ENCODE data around the gene RBM20. TPM values are rescaled to one million over a fixed set of nuclear protein-coding genes. Genes with fewer than 3 reads are reported as not detected.
"Not testable (repeated sequence)": the region's sequence is repeated elsewhere in the genome, so short reads cannot be mapped to it uniquely, and the experiment has no call there.

The RBM20 gene
- polyA plus RNA-seq, 1 donor: 0.96 TPM

DNA sequence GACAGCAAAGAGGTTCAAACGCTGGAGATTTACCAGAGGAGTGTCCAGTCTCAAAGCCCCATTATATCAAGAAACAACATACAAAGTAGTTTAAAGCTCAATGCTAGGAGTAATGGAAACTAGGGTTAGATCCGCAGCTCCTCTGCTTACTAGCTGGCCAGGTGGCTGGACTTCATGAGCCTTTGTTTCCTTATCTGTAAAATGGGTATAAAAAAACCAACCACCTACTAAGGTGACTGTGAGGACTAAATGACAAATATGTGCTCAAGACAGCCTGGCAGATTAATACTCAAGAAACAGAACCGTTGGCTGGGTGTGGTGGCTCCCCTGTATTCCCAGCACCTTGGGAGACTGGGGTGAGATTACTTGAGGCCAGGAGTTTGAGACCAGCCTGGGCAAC is 5.8 kb upstream of the RBM20 start:
- Histone ChIP-seq H3K4me1 (ENCODE audit: control insufficient read depth, insufficient read depth, low read length) (peaks cover 4% of the 10 kb centered on the region), H3K4me3 (ENCODE audit: low read length) (no peak overlapping the region), H3K36me3 (ENCODE audit: control insufficient read depth, insufficient read depth, low read length) (no peaks in the 10 kb centered on the region), H3K27ac (ENCODE audit: low read length) (no peak overlapping the region), H3K9me3 (ENCODE audit: control insufficient read depth, low read depth, low read length) (no peaks in the 10 kb centered on the region), H3K27me3 (ENCODE audit: control insufficient read depth, insufficient read depth, low read length) (peaks cover 29% of the 10 kb centered on the region)
- no CpG with 5 or more reads among the region's 3 CpGs for WGBS (ENCODE audit: insufficient coverage, low lambda C conversion rate)
- no peak for DNase-seq

DNA sequence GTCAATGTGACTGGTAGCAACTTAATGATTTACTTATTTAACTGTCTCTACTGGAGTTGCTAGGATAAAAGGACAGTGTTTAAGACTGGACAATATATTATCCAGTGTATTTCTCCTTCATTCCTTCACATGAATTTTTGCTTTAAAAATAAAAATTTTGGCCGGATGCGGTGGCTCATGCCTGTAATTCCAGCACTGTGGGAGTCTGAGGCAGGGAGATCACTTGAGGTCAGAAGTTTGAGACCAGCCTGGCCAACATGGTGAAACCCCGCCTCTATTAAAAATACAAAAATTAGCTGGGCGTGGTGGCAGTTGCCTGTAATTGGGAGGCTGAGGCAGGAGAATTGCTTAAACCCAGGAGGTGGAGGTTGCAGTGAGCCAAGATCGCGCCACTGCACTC is 5.1 kb upstream of the RBM20 start:
- not testable (repeated sequence) for DNase-seq; H3K4me3 ChIP-seq (ENCODE audit: low read length); H3K36me3 ChIP-seq (ENCODE audit: control insufficient read depth, insufficient read depth, low read length); H3K27ac ChIP-seq (ENCODE audit: low read length); H3K9me3 ChIP-seq (ENCODE audit: control insufficient read depth, low read depth, low read length); H3K4me1 ChIP-seq (ENCODE audit: control insufficient read depth, insufficient read depth, low read length)
- H3K27me3 ChIP-seq (ENCODE audit: control insufficient read depth, insufficient read depth, low read length): peaks cover 36% of the 10 kb centered on the region
- WGBS (ENCODE audit: insufficient coverage, low lambda C conversion rate): 100% methylated on average over 2 of the region's 6 CpGs

DNA sequence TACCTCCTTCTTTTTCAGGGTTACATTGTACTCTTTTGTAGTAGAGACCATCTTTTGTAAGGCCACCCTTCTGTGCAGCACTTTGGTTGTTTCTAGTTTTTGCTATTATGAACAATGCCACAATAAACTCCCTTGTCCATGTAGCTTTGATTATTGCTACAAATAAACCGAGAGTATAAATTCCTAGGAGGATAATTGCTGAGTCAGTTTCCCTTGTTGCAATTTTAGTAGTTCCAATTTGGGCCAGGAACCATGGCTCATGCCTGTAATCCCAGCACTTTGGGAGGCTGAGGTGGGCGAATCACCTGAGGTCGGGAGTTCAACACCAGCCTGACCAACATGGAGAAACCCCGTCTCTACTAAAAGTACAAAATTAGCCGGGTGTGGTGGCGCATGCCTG is 4.3 kb upstream of the RBM20 start:
- H3K4me1 ChIP-seq (ENCODE audit: control insufficient read depth, insufficient read depth, low read length): peaks cover 10% of the 10 kb centered on the region
- not testable (repeated sequence) for H3K4me3 ChIP-seq (ENCODE audit: low read length); H3K9me3 ChIP-seq (ENCODE audit: control insufficient read depth, low read depth, low read length); H3K36me3 ChIP-seq (ENCODE audit: control insufficient read depth, insufficient read depth, low read length); H3K27ac ChIP-seq (ENCODE audit: low read length); DNase-seq
- peaks cover 43% of the 10 kb centered on the region for H3K27me3 ChIP-seq (ENCODE audit: control insufficient read depth, insufficient read depth, low read length)
- WGBS (ENCODE audit: insufficient coverage, low lambda C conversion rate): no CpG with 5 or more reads among the region's 6 CpGs

DNA sequence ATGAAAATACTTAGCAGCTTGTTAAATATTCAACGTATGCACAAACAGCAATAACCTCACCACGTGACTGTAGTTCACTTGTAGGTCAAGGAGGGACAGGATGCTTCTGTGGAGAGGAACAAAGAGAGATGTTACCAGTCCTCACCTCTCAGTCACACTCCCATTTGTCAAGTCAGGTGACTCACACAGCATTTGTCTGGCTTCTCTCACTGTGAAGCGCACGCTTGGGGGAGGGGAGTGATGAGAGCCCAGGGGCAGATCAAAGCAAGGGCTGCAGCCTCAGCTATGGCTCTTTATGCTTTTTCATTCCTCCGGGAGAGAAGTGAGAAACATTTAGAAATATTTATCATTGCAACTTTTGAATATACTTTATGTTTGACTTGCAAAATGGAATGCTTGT is 2.9 kb upstream of the RBM20 start:
- Histone ChIP-seq H3K9me3 (ENCODE audit: control insufficient read depth, low read depth, low read length) (no peaks in the 10 kb centered on the region), H3K36me3 (ENCODE audit: control insufficient read depth, insufficient read depth, low read length) (no peaks in the 10 kb centered on the region), H3K4me3 (ENCODE audit: low read length) (no peak overlapping the region), H3K4me1 (ENCODE audit: control insufficient read depth, insufficient read depth, low read length) (peaks cover 10% of the 10 kb centered on the region), H3K27me3 (ENCODE audit: control insufficient read depth, insufficient read depth, low read length) (peaks cover 53% of the 10 kb centered on the region), H3K27ac (ENCODE audit: low read length) (no peak overlapping the region)
- DNase-seq: peak in 1 of 2 donors; percentile 44
- WGBS (ENCODE audit: insufficient coverage, low lambda C conversion rate): 10% methylated on average over 2 of the region's 5 CpGs

DNA sequence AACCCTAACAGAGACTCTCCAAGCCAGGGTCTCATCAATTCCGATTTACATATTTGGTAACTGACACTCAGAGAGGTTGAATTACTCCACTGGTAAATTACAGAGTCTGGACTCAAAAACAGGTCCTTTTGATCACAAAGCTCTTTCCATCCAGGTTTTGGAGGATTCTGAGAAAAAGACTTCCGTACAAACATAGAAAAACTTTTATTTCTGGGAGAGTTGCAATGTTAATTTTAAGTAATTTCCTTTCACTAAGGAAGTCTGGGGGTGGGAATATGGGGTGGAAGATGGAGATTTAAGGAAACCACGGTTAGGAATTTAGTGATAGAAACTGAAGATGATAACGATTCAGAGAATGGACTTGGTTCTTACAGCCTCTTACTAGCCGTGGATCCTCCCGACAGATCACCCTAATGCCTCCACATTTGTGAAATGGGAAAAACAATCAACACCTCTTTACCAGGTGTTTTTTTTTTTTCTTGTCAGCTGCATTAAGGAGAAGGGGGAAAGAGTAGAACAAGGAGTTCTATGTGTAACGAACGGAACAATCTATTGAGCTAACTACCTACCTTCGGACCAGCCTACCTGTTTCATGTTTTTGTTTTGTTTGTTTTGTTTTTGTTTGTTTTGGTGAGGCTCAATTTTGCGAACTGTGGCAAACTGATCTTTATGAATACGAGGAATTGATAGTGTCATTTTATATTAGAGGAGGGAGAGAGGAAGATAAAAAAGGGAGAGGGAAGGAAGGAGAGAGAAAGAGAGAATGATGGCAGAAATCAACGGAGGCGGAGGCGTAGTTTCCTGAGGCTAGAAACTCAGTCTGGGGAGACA is 1.7 kb upstream of the RBM20 start:
- H3K4me1 ChIP-seq (ENCODE audit: control insufficient read depth, insufficient read depth, low read length): peaks cover 10% of the 10 kb centered on the region
- no peak overlapping the region for H3K4me3 ChIP-seq (ENCODE audit: low read length)
- no peak overlapping the region for H3K27ac ChIP-seq (ENCODE audit: low read length)
- H3K27me3 ChIP-seq (ENCODE audit: control insufficient read depth, insufficient read depth, low read length): peaks cover 59% of the 10 kb centered on the region
- DNase-seq: no peak
- 52% methylated on average over 5 of the region's 14 CpGs for WGBS (ENCODE audit: insufficient coverage, low lambda C conversion rate)
- H3K36me3 ChIP-seq (ENCODE audit: control insufficient read depth, insufficient read depth, low read length): no peaks in the 10 kb centered on the region
- no peaks in the 10 kb centered on the region for H3K9me3 ChIP-seq (ENCODE audit: control insufficient read depth, low read depth, low read length)

DNA sequence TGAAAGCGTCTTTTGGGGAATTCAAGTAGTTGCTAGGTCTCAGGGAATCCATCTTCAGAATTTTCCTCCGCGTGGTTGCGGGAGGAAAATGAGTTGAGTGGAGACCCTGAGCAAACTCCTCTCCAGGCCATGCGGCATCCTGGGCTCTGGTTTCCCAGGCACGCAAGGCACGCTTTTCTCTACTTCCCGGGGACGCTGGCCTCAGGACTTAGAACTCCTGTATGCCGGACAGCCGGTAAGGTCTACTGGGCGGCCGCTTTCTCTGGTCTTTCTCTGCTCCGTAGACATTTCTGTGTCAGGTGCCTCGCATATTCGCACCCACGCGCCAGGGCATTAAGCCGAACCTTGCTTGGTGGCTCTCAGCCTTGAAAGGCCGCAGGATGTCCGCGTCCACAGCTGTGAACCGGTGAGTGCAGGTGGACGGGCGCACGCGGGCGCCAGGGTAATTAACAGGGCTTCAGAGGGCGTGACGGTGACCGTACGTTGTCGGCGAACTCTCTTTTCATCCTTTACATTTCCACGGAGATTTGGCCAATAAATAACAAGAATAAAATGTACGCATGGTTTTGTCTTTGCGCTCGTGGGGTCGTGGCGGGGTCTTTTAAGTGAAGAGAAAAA is 992 bp upstream of the RBM20 start:
- no peaks in the 10 kb centered on the region for H3K36me3 ChIP-seq (ENCODE audit: control insufficient read depth, insufficient read depth, low read length)
- peak in 1 of 2 donors; percentile 21 for DNase-seq
- H3K9me3 ChIP-seq (ENCODE audit: control insufficient read depth, low read depth, low read length): no peaks in the 10 kb centered on the region
- peaks cover 10% of the 10 kb centered on the region for H3K4me1 ChIP-seq (ENCODE audit: control insufficient read depth, insufficient read depth, low read length)
- WGBS (ENCODE audit: insufficient coverage, low lambda C conversion rate): no CpG with 5 or more reads among the region's 40 CpGs
- no peak overlapping the region for H3K27ac ChIP-seq (ENCODE audit: low read length)
- peak overlapping the region; percentile 33 for H3K4me3 ChIP-seq (ENCODE audit: low read length)
- peaks cover 57% of the 10 kb centered on the region for H3K27me3 ChIP-seq (ENCODE audit: control insufficient read depth, insufficient read depth, low read length)

DNA sequence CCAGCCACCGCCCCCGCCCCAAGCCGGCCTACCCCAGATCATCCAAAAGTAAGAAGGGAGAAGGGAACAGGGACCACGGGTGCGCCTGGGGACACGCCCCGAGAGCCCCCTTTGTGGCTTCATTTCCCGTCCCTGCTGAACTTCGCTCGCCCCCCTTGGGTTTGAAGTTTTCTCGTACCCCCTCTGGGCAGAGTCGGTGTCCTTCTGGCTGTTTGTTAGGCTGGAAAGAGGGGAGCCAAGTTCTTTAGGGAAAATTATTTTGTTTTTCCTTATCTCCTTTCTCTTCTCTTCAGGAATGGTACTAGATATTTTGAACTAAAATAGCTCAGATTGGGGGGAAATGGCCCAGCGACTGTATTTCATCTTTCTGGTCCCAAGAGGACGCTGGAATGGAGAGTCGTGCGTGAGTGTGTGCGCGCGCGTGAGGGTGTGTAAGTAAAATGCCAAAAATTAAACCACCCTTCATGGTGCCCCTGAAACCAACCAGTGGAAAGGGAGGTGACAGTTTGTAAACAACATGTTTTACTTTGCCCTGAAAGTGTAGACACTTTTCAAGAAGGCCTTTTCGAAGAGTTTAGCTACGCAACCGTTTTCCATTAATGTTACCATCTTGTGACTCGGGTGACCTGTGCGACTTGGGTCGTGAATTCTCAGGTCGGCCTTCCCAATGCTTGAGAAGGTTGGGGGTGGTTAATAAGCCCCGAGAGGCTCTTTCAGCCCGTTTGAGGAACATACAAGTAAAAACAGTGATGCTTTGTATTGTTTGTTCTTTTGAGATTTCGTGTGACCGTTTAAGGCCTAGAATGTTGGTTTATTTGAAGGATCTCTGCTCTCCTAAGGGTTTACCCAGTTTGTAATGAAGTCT is 694 bp downstream of the RBM20 start:
- 45% methylated on average over 4 of the region's 31 CpGs for WGBS (ENCODE audit: insufficient coverage, low lambda C conversion rate)
- Histone ChIP-seq H3K27ac (ENCODE audit: low read length) (no peak overlapping the region), H3K27me3 (ENCODE audit: control insufficient read depth, insufficient read depth, low read length) (peaks cover 56% of the 10 kb centered on the region), H3K4me3 (ENCODE audit: low read length) (no peak overlapping the region), H3K36me3 (ENCODE audit: control insufficient read depth, insufficient read depth, low read length) (no peaks in the 10 kb centered on the region), H3K9me3 (ENCODE audit: control insufficient read depth, low read depth, low read length) (no peaks in the 10 kb centered on the region), H3K4me1 (ENCODE audit: control insufficient read depth, insufficient read depth, low read length) (peaks cover 10% of the 10 kb centered on the region)
- no peak for DNase-seq

DNA sequence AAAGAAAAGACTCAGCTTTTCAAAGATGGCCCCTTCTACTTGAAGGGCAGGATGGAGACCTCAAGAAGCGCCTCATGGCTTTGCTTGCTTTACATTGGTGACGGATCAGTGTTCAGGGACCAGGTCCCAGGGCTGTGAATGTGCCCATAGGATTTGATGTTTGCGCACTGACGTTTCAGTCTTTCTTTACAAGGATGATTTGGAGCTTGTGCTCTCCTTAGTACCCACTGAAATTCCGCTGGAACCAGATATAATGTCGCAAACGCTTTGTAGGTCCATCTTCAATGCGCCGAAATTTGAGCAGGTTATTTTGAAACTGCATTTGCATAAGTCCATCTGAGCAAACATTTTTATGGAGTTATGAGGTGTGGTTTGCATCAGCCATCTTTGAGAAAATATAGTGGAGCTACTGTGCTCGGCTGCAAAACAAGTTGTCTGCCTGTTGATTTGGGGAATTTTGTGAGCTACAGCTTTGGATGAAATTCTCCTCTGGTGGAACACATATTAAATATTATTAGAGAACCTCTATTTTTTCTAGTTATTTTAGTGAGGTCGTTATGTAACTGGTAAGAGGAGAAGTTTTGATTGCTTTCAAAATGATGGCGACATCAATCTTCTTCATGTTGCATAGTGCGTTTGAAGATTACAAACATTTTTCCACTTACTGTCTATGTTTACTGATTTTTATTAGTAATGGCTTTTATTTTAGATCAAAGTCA is 2.4 kb downstream of the RBM20 start:
- Histone ChIP-seq H3K36me3 (ENCODE audit: control insufficient read depth, insufficient read depth, low read length) (no peaks in the 10 kb centered on the region), H3K4me3 (ENCODE audit: low read length) (no peak overlapping the region), H3K9me3 (ENCODE audit: control insufficient read depth, low read depth, low read length) (no peaks in the 10 kb centered on the region), H3K27me3 (ENCODE audit: control insufficient read depth, insufficient read depth, low read length) (peaks cover 63% of the 10 kb centered on the region), H3K27ac (ENCODE audit: low read length) (no peak overlapping the region), H3K4me1 (ENCODE audit: control insufficient read depth, insufficient read depth, low read length) (peaks cover 10% of the 10 kb centered on the region)
- 90% methylated on average over 2 of the region's 13 CpGs for WGBS (ENCODE audit: insufficient coverage, low lambda C conversion rate)
- DNase-seq: no peak

DNA sequence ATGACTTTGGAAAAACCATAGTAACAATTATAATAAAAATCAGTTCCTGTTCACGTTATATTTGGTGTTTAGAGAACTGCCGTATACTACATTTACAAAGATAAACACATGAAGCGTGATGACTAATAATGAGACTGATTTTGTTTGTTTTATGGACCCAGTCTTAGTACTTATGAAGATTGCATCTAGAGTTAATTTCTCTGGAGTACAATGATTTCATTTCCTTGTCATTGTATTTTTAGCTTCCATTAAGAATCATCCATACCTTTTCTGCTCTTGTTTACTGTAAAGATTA is 2.9 kb downstream of the RBM20 start:
- Histone ChIP-seq H3K27me3 (ENCODE audit: control insufficient read depth, insufficient read depth, low read length) (peaks cover 63% of the 10 kb centered on the region), H3K4me1 (ENCODE audit: control insufficient read depth, insufficient read depth, low read length) (peaks cover 10% of the 10 kb centered on the region), H3K4me3 (ENCODE audit: low read length) (no peak overlapping the region), H3K27ac (ENCODE audit: low read length) (no peak overlapping the region), H3K9me3 (ENCODE audit: control insufficient read depth, low read depth, low read length) (no peaks in the 10 kb centered on the region), H3K36me3 (ENCODE audit: control insufficient read depth, insufficient read depth, low read length) (no peaks in the 10 kb centered on the region)
- DNase-seq: no peak
- 76% methylated on average over 3 of the region's 3 CpGs for WGBS (ENCODE audit: insufficient coverage, low lambda C conversion rate)
